HG02759 (cell line): Measurements from ENCODE around the gene SLC9B1.
"Not testable (repeated sequence)": the region's sequence is repeated elsewhere in the genome, so short reads cannot be mapped to it uniquely, and the experiment has no call there.

ENCODE experiments used
- ATAC-seq: cut with Tn5 transposase; IDR thresholded peaks from one replicate; pipeline ENCODE4 v1.9.1; 2021; ENCODE audit warnings: mild to moderate bottlenecking, moderate library complexity; ENCODE audit not compliant: unreplicated experiment

Gene SLC9B1

GRCh38 chr4:103011378-103012025, 8.0 kb downstream of the SLC9B1 start:
- no peak for ATAC-seq

DNA sequence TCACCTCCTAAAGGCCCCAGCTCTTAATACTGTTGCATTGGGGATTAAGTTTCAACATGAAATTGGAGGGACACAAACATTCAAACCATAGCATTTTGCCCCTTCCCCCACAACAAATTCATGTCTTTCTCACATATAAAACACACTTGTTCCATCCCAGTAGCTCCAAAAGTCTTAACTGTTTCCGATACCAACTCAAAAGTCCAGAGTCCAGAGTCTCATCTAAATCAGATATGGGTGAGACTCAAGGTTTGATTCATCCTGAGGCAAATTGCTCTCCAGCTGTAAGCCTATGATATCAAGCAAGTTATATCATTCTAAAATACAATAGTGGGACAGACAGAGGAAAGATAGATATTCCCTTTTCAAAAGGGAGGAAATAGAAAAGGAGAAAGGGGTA, 8.7 kb downstream of the SLC9B1 start:
- ATAC-seq = no peak

- peak; percentile 81 for ATAC-seq
These were observed 10.4 kb downstream of the SLC9B1 start for GRCh38 chr4:103008875-103009729.

DNA sequence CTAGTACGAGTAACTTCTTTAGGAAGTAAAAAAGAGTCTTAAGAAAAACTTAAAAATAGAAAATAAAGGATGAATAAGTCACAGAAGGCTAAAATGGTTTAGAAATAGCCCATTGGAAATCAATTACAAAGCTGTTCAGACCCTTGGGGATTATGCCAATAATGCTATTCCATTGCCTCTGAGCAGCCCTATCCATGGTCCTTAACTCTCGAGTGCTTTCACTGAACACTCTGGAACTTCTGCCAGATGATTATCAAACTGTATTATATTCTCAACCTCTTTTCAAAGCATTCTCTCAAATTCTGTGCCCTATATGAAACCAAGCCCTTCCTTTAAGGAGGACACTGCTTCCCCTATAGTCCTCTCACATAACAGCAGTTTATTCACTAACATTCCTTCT, 17.0 kb downstream of the SLC9B1 start:
- no peak for ATAC-seq

- ATAC-seq = no peak
These were observed 24.7 kb downstream of the SLC9B1 start for GRCh38 chr4:102994803-102995202.

GRCh38 chr4:102993985-102994384, 25.5 kb downstream of the SLC9B1 start:
- ATAC-seq = not testable (repeated sequence)

GRCh38 chr4:102988429-102989020, 31.0 kb downstream of the SLC9B1 start:
- no peak for ATAC-seq

DNA sequence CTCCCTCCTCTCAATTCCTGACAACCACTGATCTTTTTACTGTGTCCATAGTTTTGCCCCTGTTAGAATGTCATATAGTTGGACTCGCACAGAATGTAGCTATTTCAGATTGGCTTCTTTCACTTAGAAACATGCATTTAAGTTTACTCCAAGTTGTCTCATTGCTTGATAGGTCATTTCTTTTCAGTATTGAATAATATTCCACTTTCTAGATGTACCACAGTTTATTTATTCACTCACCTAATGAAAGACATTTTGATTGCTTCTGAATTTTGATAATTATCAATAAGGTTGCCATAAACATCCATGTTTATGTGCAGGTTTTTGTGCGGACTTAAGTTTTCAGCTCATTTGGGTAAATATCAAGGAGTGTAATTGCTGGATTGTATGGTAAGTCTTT, 38.5 kb downstream of the SLC9B1 start:
- no peak for ATAC-seq

DNA sequence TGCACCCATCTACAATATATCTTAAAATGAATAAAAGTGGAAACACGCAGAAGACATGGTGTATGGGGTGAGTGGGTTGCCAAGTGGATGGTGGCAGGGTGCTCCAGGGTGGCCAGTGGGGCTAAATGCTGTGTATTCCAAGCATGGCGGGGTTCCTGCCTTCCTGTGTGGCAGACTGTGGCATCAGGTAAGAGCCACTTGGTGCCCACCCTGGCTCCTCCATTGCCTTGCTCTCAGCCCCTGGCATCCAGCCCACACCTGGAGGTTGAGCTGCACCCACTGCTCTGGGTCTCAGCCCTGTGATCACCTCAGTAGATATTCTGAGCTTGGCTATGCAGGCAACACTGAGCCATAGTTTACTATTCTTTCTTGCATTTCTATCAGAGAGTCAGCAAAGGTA, 57.7 kb downstream of the SLC9B1 start:
- not testable (repeated sequence) for ATAC-seq

GRCh38 chr4:102959496-102959895, 60.0 kb downstream of the SLC9B1 start:
- no peak for ATAC-seq

GRCh38 chr4:102945066-102945465, 74.4 kb downstream of the SLC9B1 start:
- no peak for ATAC-seq

DNA sequence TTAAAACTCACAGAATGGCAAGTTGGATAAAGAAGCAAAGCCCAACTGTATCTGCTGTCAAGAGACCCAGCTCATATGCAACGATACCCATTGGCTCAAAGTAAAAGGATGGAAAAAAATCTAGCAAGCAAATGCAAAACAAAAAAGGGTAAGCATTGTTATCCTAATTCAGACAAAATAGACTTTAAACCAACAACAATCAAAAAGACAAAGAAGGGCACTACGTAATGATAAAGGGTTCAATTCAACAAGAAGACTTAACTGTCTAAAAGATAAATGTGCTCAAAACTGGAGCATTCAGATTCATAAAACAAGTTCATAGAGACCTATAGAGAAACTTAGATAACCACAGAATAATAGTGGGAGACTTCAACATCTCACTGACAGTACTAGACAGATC, 81.4 kb downstream of the SLC9B1 start:
- not testable (repeated sequence) for ATAC-seq

DNA sequence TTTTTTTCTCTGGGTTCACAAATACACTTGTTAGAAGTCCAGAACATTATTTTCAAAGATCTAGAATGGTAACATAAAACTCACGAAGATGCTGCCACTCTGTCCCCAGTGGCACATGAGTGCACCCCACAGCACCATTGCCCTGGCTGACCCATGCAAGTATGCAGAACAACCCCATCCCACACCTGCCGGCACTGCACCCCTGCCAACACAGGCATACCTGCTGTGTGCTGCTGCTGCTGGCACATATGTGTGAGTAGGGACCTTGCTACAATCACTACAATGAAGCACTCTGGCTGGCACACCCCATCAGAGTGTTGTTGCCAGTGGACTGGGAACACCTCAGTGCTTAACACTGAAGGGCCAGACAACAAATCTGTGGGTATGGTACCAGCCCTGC, 83.8 kb downstream of the SLC9B1 start:
- no peak for ATAC-seq

DNA sequence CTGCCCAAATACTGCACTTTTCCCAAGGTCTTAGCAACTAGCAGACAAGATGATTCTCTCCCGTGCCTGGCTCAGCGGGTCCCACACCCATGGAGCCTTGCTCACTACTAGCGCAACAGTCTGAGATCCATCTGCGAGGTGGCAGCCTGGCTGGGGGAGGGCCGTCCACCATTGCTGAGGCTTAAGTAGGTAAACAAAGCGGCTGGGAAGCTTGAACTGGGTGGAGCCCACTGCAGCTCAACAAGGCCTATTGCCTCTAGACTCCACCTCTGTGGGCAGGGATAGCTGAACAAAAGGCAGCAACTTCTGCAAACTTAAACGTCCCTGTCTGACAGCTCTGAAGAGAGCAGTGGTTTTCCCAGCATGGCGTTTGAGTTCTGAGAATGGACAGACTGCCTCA, 99.8 kb downstream of the SLC9B1 start:
- ATAC-seq = not testable (repeated sequence)

GRCh38 chr4:102918859-102919258, 100.6 kb downstream of the SLC9B1 start:
- ATAC-seq = no peak

- no peak for ATAC-seq
These were observed 117.7 kb downstream of the SLC9B1 start for GRCh38 chr4:102901804-102902203.

DNA sequence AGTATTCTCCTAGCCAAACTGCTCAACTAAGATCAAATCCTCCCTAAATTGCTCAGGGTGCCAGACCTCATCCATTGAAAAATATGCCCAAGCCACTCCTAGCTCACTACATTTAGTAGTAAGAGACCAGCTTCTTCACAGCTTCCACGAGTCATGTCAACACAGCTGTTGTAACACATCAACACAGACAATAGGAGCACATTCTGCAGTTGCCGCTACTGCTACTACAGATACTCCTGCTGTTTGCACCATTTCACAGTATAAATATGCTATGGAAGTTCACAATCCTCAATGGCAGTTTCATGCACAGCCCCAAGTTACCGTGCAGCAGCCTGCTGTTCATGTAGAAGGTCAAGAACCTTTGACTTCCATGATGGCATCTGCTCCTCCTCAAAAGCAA, 121.9 kb downstream of the SLC9B1 start:
- ATAC-seq = not testable (repeated sequence)

- ATAC-seq = not testable (repeated sequence)
These were observed 123.0 kb downstream of the SLC9B1 start for GRCh38 chr4:102896547-102896946.

DNA sequence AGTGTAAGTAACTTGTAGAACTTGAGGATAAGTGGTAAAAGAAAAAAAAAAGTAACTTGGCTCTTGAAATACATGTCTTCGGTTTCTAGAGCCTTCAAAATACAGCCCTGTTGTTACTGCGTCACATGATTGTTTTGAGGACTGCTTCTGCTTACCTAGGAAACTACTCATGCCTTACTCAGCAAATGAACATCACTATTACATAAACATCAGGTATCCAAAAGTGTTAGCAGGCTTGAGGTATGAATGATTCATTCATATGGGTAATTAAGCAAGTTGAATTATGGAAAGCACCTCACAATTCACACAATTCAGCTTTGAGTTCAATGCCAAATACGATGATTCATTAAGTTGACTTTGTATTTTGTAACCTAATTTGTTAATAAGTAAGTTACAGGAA, 129.6 kb downstream of the SLC9B1 start:
- not testable (repeated sequence) for ATAC-seq

- not testable (repeated sequence) for ATAC-seq
These were observed 130.9 kb downstream of the SLC9B1 start for GRCh38 chr4:102888570-102888969.

DNA sequence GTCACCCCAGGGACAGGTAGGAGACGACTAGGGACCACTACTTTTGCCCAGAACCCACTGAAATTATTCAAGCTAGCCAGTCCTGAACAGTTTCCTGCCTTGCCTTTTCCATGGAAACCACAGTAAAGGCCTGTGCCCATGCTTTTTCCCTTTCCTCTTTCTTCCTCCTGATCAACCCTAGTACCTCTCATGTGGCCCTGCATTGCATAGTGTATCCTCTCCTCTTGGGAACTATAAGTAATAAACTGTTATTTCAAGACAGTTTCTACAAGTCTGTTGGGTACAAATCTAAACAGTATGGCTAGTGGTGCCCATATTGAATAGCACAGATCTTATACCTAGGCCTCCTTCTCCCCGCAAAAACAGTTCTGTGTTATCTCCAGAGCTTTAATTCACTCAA, 136.2 kb downstream of the SLC9B1 start:
- ATAC-seq = no peak

DNA sequence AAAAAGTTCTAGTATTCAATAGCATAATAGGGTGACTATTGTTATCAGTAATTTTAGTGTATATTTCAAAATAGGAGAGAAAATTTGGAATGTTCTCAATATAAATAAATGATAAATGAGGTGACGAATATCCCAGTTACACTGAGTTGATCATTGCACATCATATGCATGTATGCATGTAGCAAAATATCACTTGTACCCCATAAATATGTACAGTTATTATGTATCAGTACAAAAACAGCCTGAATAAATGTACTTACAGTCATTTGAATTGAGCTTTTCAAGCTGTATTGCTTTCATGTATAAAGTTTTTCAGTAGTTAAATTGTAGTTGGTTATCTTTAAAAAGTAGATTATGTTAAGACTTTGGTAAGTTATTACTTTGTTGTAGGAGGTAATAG, 138.2 kb downstream of the SLC9B1 start:
- ATAC-seq = no peak
